ENCODE results near the gene ABHD17A.

Gene ABHD17A

GRCh38 chr19:1851654-1852580, 33.4 kb downstream of the ABHD17A start (continued):
- no peak for TF ChIP-seq PATZ1 (CRISPR knock-in tag; IDR thresholded peaks at IDR 0.05; ENCODE audit: borderline replicate concordance)
- no peak for TF ChIP-seq SNAI2 (CRISPR knock-in tag; IDR thresholded peaks at IDR 0.05)
- no peak for TF ChIP-seq ZFP30 (CRISPR knock-in tag; IDR thresholded peaks at IDR 0.05)
- no peak for TF ChIP-seq TOX (CRISPR knock-in tag; IDR thresholded peaks at IDR 0.05; ENCODE audit: borderline replicate concordance)
- TF ChIP-seq CSRNP3 (CRISPR knock-in tag; IDR thresholded peaks at IDR 0.05): no peak
- TF ChIP-seq PPARA (CRISPR knock-in tag; IDR thresholded peaks at IDR 0.05; ENCODE audit: borderline replicate concordance): no peak
- no peak for TF ChIP-seq CREB5 (CRISPR knock-in tag; IDR thresholded peaks at IDR 0.05; ENCODE audit: low read depth)
- no peak for TF ChIP-seq GLIS3 (CRISPR knock-in tag; IDR thresholded peaks at IDR 0.05)

- TF ChIP-seq CREB5 (CRISPR knock-in tag; IDR thresholded peaks at IDR 0.05; ENCODE audit: low read depth) (no peak), BACH2 (CRISPR knock-in tag; IDR thresholded peaks at IDR 0.05; ENCODE audit: borderline replicate concordance) (no peak), POU6F1 (CRISPR knock-in tag; IDR thresholded peaks at IDR 0.05; ENCODE audit: borderline replicate concordance, low read depth) (no peak), TSHZ2 (CRISPR knock-in tag; IDR thresholded peaks at IDR 0.05) (no peak), ISL1 (CRISPR knock-in tag; IDR thresholded peaks at IDR 0.05) (no peak), ARNTL (CRISPR knock-in tag; IDR thresholded peaks at IDR 0.05; ENCODE audit: borderline replicate concordance, low read depth) (no peak), TCF4 (CRISPR knock-in tag; IDR thresholded peaks at IDR 0.05; ENCODE audit: borderline replicate concordance) (no peak), ZFP30 (CRISPR knock-in tag; IDR thresholded peaks at IDR 0.05) (no peak)
- ATAC-seq: no peak
These were observed 34.3 kb downstream of the ABHD17A start for GRCh38 chr19:1850809-1851653.

- no peak for ATAC-seq
- TF ChIP-seq PPARA (CRISPR knock-in tag; IDR thresholded peaks at IDR 0.05; ENCODE audit: borderline replicate concordance) (no peak), ZNF8 (CRISPR knock-in tag; IDR thresholded peaks at IDR 0.05) (no peak), OSR1 (CRISPR knock-in tag; IDR thresholded peaks at IDR 0.05) (no peak), ARNTL (CRISPR knock-in tag; IDR thresholded peaks at IDR 0.05; ENCODE audit: borderline replicate concordance, low read depth) (no peak), ZNF565 (CRISPR knock-in tag; conservative IDR thresholded peaks at IDR 0.05; ENCODE audit: low read depth) (no peak), ISL1 (CRISPR knock-in tag; IDR thresholded peaks at IDR 0.05) (no peak), POU6F1 (CRISPR knock-in tag; IDR thresholded peaks at IDR 0.05; ENCODE audit: borderline replicate concordance, low read depth) (no peak), TOX (CRISPR knock-in tag; IDR thresholded peaks at IDR 0.05; ENCODE audit: borderline replicate concordance) (no peak), CSDC2 (CRISPR knock-in tag; IDR thresholded peaks at IDR 0.05) (no peak), BACH2 (CRISPR knock-in tag; IDR thresholded peaks at IDR 0.05; ENCODE audit: borderline replicate concordance) (no peak), CREB5 (CRISPR knock-in tag; IDR thresholded peaks at IDR 0.05; ENCODE audit: low read depth) (no peak)
These were observed 35.4 kb downstream of the ABHD17A start for GRCh38 chr19:1849886-1850398.
